B cell (primary cell): Measurements from ENCODE around the gene KSR1. TPM values are rescaled to one million over a fixed set of nuclear protein-coding genes. Genes with fewer than 3 reads are reported as not detected.

Source experiments
- ATAC-seq: fragments of 200-7000 bp; cut with Tn5 transposase; one replicate; pipeline ENCODE4 v1.10.0; 2021; ENCODE audit warnings: low read depth, mild to moderate bottlenecking, moderate number of reproducible peaks, moderate library complexity
- CTCF ChIA-PET: fragments of 350-600 bp; sonication (Branson Sonifier 250); formaldehyde crosslinking; loops from one replicate; lab custom pipeline; 2021; ENCODE audit warnings: antibody characterized with exemption, inconsistent platforms; lab: Charles Lee
- POLR2A ChIA-PET: fragments of 350-600 bp; sonication (Branson Sonifier 250); formaldehyde crosslinking; loops from one replicate; lab custom pipeline; 2021; ENCODE audit warnings: antibody characterized with exemption; lab: Charles Lee
- DNase-seq: peaks from one replicate; pipeline ENCODE4 v3.0.0; 2013
- H2AFZ ChIP-seq: 2 replicates; pipeline ENCODE4 v1.6.1; 2012; ENCODE audit warnings: mild to moderate bottlenecking, low read depth, low read length; ENCODE audit not compliant: insufficient read depth, poor library complexity, severe bottlenecking
- H3K27ac ChIP-seq, 2 donors: 1 replicate in 1 of 2; 2 replicates in 1 of 2; pipeline ENCODE4 v1.5.1; 2012 to 2013; ENCODE audit warnings: low read length in 2 of 2, mild to moderate bottlenecking in 2 of 2, moderate library complexity in 1 of 2
- H3K27me3 ChIP-seq, 4 experiments: fragments of 200-600 bp in 1 of 4; sonication (generic) in 1 of 4; replicated peaks in 1 of 4; 1 replicate in 2 of 4; 2 replicates in 2 of 4; pipeline versions ENCODE4 v1.6.1 to v1.7.0; 2013 to 2016; ENCODE audit warnings: low read length in 3 of 4, mild to moderate bottlenecking in 2 of 4, mixed read lengths in 1 of 4, moderate library complexity in 1 of 4; ENCODE audit not compliant: insufficient read depth in 4 of 4, control insufficient read depth in 3 of 4; ENCODE audit errors: control extremely low read depth in 1 of 4
- H3K36me3 ChIP-seq, 2 experiments: replicated peaks in 1 of 2; 1 replicate in 1 of 2; 2 replicates in 1 of 2; pipeline versions ENCODE4 v1.6.1 to v1.7.1; 2013; ENCODE audit warnings: low read length in 1 of 2; ENCODE audit not compliant: insufficient read depth in 2 of 2, control insufficient read depth in 1 of 2; ENCODE audit errors: control extremely low read depth in 1 of 2, extremely low read depth in 1 of 2
- H3K4me1 ChIP-seq, 2 donors: fragments of 200-600 bp in 1 of 2; sonication (generic) in 1 of 2; 1 replicate in 1 of 2; 2 replicates in 1 of 2; pipeline versions ENCODE4 v1.5.1 to v1.6.1; 2013 to 2017; ENCODE audit warnings: low read length in 2 of 2; ENCODE audit not compliant: control insufficient read depth in 2 of 2, insufficient read depth in 2 of 2
- H3K4me2 ChIP-seq: replicated peaks from 2 replicates; pipeline ENCODE3; 2012; ENCODE audit warnings: mild to moderate bottlenecking, low read depth, low read length; ENCODE audit not compliant: poor library complexity, severe bottlenecking
- H3K4me3 ChIP-seq, 5 experiments: fragments of 200-600 bp in 1 of 5; sonication (generic) in 1 of 5; 1 replicate in 3 of 5; 2 replicates in 2 of 5; pipeline versions ENCODE4 v1.5.1 to v1.7.0; 2011 to 2016; ENCODE audit warnings: low read length in 4 of 5, mild to moderate bottlenecking in 4 of 5, low read depth in 2 of 5, control low read depth in 1 of 5, moderate library complexity in 1 of 5; ENCODE audit not compliant: insufficient read depth in 1 of 5; ENCODE audit errors: control extremely low read depth in 1 of 5, extremely low read depth in 1 of 5
- H3K79me2 ChIP-seq: fragments of 200-600 bp; sonication (generic); one replicate; pipeline ENCODE4 v1.6.0; 2016; ENCODE audit warnings: low read length; ENCODE audit not compliant: control insufficient read depth, insufficient read depth
- H3K9ac ChIP-seq: fragments of 200-600 bp; sonication (generic); 2 replicates; pipeline ENCODE4 v1.6.1; 2017; ENCODE audit warnings: mild to moderate bottlenecking, low read length, moderate library complexity
- H3K9me3 ChIP-seq, 3 donors: one replicate each; pipeline versions ENCODE4 v1.6.1 to v1.7.1; 2013; ENCODE audit warnings: low read length in 2 of 3; ENCODE audit not compliant: control insufficient read depth in 2 of 3, insufficient read depth in 1 of 3; ENCODE audit errors: control extremely low read depth in 1 of 3
- H4K20me1 ChIP-seq: 2 replicates; pipeline ENCODE4 v1.6.0; 2012; ENCODE audit warnings: mild to moderate bottlenecking, low read length; ENCODE audit not compliant: insufficient read depth, control insufficient read depth, poor library complexity, severe bottlenecking
- H3K27ac Mint-ChIP-seq: one replicate; pipeline ENCODE4 v1.8.0; 2021; ENCODE audit warnings: mixed read lengths
- H3K27me3 Mint-ChIP-seq: one replicate; pipeline ENCODE4 v1.8.0; 2021; ENCODE audit warnings: mixed read lengths
- H3K4me1 Mint-ChIP-seq: one replicate; pipeline ENCODE4 v1.8.0; 2021; ENCODE audit warnings: mixed read lengths
- H3K4me3 Mint-ChIP-seq: one replicate; pipeline ENCODE4 v1.8.0; 2021; ENCODE audit warnings: mixed read lengths
- H3K9me3 Mint-ChIP-seq: one replicate; pipeline ENCODE4 v1.8.0; 2022; ENCODE audit warnings: mixed read lengths; ENCODE audit not compliant: insufficient read depth
- EZH2 ChIP-seq: IDR thresholded peaks from 2 replicates; pipeline ENCODE4 v1.6.1; 2012; ENCODE audit warnings: borderline replicate concordance, low read depth, mild to moderate bottlenecking, moderate library complexity, low read length; ENCODE audit not compliant: insufficient read depth, poor library complexity, severe bottlenecking
- WGBS: methylation state at CpG from one replicate; pipeline ENCODE4 v1.1.5; 2013; ENCODE audit warnings: missing lambda C conversion rate; ENCODE audit not compliant: insufficient coverage; 5-methylcytosine and 5-hydroxymethylcytosine counted together
- intact Hi-C: fragments of 100-400 bp; cut with micrococcal nuclease; formaldehyde crosslinking; loops from one replicate; pipeline ENCODE4 v1.10.0; 2022
- polyA plus RNA-seq: library from polyadenylated mRNA; depleted of rRNA; stranded (reverse); fragments of >200 nt; gene quantifications from 2 replicates; pipeline ENCODE4 v1.2.3, GENCODE V29; 2012
- total RNA-seq, 2 donors: library from RNA; stranded (reverse); fragments of 120-200 nt in 1 of 2; gene quantifications; 1 replicate in 1 of 2; 2 replicates in 1 of 2; pipeline versions ENCODE4 v1.2.3 to v1.2.4, GENCODE V29; 2013 to 2022
- TF ChIP-seq, protein P1 (sequence below): fragments of 200-600 bp; IDR thresholded peaks from one replicate; pipeline ENCODE4 v1.8.0; 2022; ENCODE audit warnings: antibody characterized with exemption, mild to moderate bottlenecking

KSR1 gene
- total and polyA plus RNA-seq, 2 donors (not counting 1 experiment from before 2014, with no cell fraction given): 27.5 to 85.6 TPM

DNA sequence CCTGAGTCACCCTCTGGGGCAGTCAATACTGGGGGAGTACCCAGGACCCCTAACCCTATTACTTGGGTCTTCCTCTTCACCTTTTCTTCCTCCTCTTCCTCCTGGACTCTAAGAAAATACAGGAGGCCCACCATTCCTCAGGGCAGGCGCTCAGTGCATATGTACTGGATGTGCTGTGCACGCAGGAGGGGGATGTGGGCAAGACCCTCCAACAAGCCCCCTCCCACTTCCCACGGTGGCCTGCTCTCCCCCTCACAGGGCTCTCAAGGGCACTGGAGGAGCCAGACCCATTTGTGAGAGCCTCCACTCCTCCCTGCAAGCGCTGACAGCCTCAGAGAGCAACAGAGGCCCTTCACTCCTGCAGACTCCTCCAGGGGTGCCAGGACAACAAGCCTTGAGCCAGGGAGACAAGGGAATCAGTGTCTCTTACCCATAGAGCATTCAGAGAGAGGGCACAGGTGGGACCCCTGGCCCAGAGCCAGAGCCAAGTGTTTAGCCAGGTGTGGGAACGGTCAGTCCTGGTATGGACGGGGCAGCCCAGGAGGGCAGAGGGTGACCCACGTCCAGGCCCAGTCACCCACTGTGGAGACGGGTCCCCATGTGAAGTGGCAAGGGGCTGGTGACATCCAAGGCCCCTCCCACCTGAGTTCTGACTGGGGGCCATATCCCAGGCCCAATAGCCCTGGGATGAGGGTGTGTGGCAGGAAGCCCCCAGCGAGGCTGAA, 27.3 kb upstream of the KSR1 start:
- Histone ChIP-seq H3K9ac (no peak overlapping the region), H3K4me1 (no peaks in the 10 kb centered on the region), H2AFZ (no peak overlapping the region), H3K27ac (no peak overlapping the region), H3K4me3 (no peak overlapping the region), H4K20me1 (no peaks in the 10 kb centered on the region), H3K36me3 (no peaks in the 10 kb centered on the region), H3K9me3 (peaks cover 0 to 4% (median 0%) of the 10 kb centered on the region in 3 donors), H3K27me3 (no peaks in the 10 kb centered on the region), H3K79me2 (no peaks in the 10 kb centered on the region), H3K4me2 (no peak overlapping the region)
- H3K27ac Mint-ChIP-seq: no peak overlapping the region
- CTCF ChIA-PET: no interaction called here
- POLR2A ChIA-PET: no interaction called here
- no peak overlapping the region for H3K4me3 Mint-ChIP-seq
- no peaks in the 10 kb centered on the region for H3K4me1 Mint-ChIP-seq
- no peak for TF ChIP-seq EZH2
- TF ChIP-seq, protein P1, sequence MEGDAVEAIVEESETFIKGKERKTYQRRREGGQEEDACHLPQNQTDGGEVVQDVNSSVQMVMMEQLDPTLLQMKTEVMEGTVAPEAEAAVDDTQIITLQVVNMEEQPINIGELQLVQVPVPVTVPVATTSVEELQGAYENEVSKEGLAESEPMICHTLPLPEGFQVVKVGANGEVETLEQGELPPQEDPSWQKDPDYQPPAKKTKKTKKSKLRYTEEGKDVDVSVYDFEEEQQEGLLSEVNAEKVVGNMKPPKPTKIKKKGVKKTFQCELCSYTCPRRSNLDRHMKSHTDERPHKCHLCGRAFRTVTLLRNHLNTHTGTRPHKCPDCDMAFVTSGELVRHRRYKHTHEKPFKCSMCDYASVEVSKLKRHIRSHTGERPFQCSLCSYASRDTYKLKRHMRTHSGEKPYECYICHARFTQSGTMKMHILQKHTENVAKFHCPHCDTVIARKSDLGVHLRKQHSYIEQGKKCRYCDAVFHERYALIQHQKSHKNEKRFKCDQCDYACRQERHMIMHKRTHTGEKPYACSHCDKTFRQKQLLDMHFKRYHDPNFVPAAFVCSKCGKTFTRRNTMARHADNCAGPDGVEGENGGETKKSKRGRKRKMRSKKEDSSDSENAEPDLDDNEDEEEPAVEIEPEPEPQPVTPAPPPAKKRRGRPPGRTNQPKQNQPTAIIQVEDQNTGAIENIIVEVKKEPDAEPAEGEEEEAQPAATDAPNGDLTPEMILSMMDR: no peak
- intact Hi-C loops: no loop called here
- H3K9me3 Mint-ChIP-seq: peaks cover 2% of the 10 kb centered on the region
- 93% methylated on average over 7 of the region's 9 CpGs for WGBS
- DNase-seq: no peak
- ATAC-seq: no peak
- H3K27me3 Mint-ChIP-seq: no peaks in the 10 kb centered on the region

DNA sequence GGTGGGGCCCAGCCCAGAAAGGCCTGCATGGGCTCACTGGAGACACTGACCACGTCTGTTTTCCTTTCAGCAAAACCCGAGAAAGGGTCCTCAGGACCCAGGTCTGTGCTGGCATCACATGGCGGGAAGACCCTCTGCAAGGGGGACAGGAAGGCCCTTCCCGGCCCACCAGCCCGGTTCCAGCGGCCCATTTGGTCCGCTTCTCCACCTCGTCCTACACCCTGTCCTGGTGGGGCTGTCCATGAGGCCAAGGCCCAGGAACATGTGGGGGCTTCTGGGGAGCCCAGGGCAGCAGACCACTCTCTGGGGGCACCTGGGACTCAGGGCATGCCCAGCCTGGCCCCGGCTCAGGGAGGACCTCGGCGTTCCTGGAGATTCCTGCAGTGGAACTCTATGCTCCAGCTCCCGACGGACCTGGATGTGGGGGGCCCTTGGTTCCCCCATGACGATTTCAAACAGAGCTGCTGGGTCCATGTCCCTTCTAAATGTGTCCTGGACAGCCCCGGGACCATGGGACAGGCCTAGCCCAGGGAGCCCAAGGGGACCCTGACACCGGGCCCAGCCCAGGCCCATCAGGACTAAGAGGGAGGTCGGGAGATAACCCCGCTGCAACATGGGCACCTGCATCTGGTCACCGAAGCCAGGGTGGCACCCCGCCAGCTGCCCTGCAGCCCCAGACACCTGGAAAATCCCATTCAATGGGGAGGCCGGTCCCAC, 26.4 kb upstream of the KSR1 start:
- H3K4me1 Mint-ChIP-seq: no peaks in the 10 kb centered on the region
- WGBS: 83% methylated on average over 21 of the region's 21 CpGs
- intact Hi-C loops: no loop called here
- no peak overlapping the region for H3K27ac ChIP-seq
- no peak overlapping the region for H3K9ac ChIP-seq
- no peak overlapping the region for H2AFZ ChIP-seq
- H3K4me2 ChIP-seq: no peak overlapping the region
- H3K36me3 ChIP-seq: no peaks in the 10 kb centered on the region
- no peak overlapping the region for H3K27ac Mint-ChIP-seq
- H4K20me1 ChIP-seq: no peaks in the 10 kb centered on the region
- H3K4me3 Mint-ChIP-seq: no peak overlapping the region
- no peak for DNase-seq
- POLR2A ChIA-PET: no interaction called here
- H3K4me1 ChIP-seq: no peaks in the 10 kb centered on the region
- no peak overlapping the region for H3K4me3 ChIP-seq
- no peaks in the 10 kb centered on the region for H3K27me3 Mint-ChIP-seq
- H3K9me3 Mint-ChIP-seq: peaks cover 2% of the 10 kb centered on the region
- TF ChIP-seq, protein P1: no peak
- TF ChIP-seq EZH2: no peak
- no peak for ATAC-seq
- no peaks in the 10 kb centered on the region for H3K79me2 ChIP-seq
- no peaks in the 10 kb centered on the region for H3K27me3 ChIP-seq
- peaks cover 0 to 4% (median 0%) of the 10 kb centered on the region in 3 donors for H3K9me3 ChIP-seq
- CTCF ChIA-PET: interaction anchor here (2.2 to 2.6 kb wide), 2 partner anchors 170 to 193 kb away, joined by 6 to 8 read pairs; no protein-coding TSS in a partner anchor
